ENCODE measurements around the gene BNC2.

The BNC2 gene

DNA sequence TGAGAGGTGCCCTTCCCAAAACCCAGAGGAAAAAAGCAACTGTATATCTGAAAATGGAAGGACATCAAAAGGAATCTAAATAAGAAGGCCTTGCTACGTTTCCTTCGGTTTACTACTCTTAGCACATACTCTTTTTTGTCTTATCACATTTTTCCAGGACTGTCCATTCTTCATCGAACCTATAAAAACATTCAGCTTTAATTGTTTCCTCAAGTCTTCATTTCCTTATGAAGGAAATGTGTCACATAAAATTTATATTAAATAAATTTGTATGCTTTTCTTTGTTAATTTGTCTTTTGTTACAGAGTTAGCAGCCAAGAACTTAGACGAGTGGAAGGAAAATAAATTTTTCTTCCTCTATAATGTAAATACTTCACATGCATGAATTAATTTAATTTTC is 255.0 kb downstream of the BNC2 start:
- H3K4me3 ChIP-seq (ENCODE audit: low read length) = no peak overlapping the region
- H3K27ac ChIP-seq (ENCODE audit: low read length) = no peak overlapping the region
- no peaks in the 10 kb centered on the region for H3K9me2 ChIP-seq (replicated peaks; ENCODE audit: insufficient read depth, low read length)
- H2AFZ ChIP-seq (ENCODE audit: low read length) = no peak overlapping the region
- H3K4me1 ChIP-seq (ENCODE audit: low read length) = no peaks in the 10 kb centered on the region
- no peaks in the 10 kb centered on the region for H3K79me2 ChIP-seq (ENCODE audit: low read length)
- no peak for DNase-seq
- H3F3A ChIP-seq (ENCODE audit: insufficient read depth, low read length) = no peaks in the 10 kb centered on the region
- TF ChIP-seq, protein P1, sequence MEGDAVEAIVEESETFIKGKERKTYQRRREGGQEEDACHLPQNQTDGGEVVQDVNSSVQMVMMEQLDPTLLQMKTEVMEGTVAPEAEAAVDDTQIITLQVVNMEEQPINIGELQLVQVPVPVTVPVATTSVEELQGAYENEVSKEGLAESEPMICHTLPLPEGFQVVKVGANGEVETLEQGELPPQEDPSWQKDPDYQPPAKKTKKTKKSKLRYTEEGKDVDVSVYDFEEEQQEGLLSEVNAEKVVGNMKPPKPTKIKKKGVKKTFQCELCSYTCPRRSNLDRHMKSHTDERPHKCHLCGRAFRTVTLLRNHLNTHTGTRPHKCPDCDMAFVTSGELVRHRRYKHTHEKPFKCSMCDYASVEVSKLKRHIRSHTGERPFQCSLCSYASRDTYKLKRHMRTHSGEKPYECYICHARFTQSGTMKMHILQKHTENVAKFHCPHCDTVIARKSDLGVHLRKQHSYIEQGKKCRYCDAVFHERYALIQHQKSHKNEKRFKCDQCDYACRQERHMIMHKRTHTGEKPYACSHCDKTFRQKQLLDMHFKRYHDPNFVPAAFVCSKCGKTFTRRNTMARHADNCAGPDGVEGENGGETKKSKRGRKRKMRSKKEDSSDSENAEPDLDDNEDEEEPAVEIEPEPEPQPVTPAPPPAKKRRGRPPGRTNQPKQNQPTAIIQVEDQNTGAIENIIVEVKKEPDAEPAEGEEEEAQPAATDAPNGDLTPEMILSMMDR (IDR thresholded peaks at IDR 0.05; ENCODE audit: low read length) = no peak
- TF ChIP-seq EZH2phosphoT487 (IDR thresholded peaks at IDR 0.05; ENCODE audit: low read length) (no peak), EZH2 (optimal IDR thresholded peaks at IDR 0.05; ENCODE audit: low read depth, low read length) (no peak)
- H3K36me3 ChIP-seq (replicated peaks; ENCODE audit: insufficient read depth, low read length) = no peaks in the 10 kb centered on the region
- H4K20me1 ChIP-seq (ENCODE audit: insufficient read depth, low read length) = no peaks in the 10 kb centered on the region
- H3K27me3 ChIP-seq (replicated peaks; ENCODE audit: insufficient read depth, low read length) = no peaks in the 10 kb centered on the region
- H3K9me3 ChIP-seq (replicated peaks; ENCODE audit: insufficient read depth, low read length) = no peaks in the 10 kb centered on the region
- no peak overlapping the region for H3K4me2 ChIP-seq (ENCODE audit: low read depth, low read length)
- no peak overlapping the region for H3K9ac ChIP-seq (ENCODE audit: low read length)

DNA sequence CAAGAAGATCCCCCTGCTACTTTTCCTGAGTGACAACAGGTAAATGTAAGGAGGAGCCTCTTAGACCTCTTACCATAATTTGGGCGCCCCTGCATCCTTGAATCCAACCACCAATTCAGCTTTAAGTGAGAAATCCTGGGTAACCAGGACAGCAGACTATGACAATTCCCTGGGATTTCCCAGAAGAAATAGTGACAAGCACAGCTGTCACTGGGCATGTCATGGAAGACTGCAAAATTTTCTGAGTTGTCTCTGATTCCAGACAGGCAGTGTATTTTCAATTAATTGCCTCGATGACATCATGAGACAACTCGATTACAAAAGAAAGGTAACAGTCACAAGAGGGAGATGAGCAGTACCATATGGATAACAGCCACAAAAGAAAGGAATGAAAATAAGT is 256.9 kb downstream of the BNC2 start:
- TF ChIP-seq EZH2phosphoT487 (IDR thresholded peaks at IDR 0.05; ENCODE audit: low read length) (no peak), EZH2 (optimal IDR thresholded peaks at IDR 0.05; ENCODE audit: low read depth, low read length) (no peak)
- TF ChIP-seq, protein P1 (IDR thresholded peaks at IDR 0.05; ENCODE audit: low read length) = no peak
- Histone ChIP-seq H2AFZ (ENCODE audit: low read length) (no peak overlapping the region), H3F3A (ENCODE audit: insufficient read depth, low read length) (no peaks in the 10 kb centered on the region), H3K4me3 (ENCODE audit: low read length) (no peak overlapping the region), H3K79me2 (ENCODE audit: low read length) (no peaks in the 10 kb centered on the region), H3K4me1 (ENCODE audit: low read length) (no peaks in the 10 kb centered on the region), H3K9me3 (replicated peaks; ENCODE audit: insufficient read depth, low read length) (no peaks in the 10 kb centered on the region), H3K27ac (ENCODE audit: low read length) (no peak overlapping the region), H3K36me3 (replicated peaks; ENCODE audit: insufficient read depth, low read length) (no peaks in the 10 kb centered on the region), H4K20me1 (ENCODE audit: insufficient read depth, low read length) (no peaks in the 10 kb centered on the region), H3K27me3 (replicated peaks; ENCODE audit: insufficient read depth, low read length) (no peaks in the 10 kb centered on the region), H3K9me2 (replicated peaks; ENCODE audit: insufficient read depth, low read length) (no peaks in the 10 kb centered on the region), H3K9ac (ENCODE audit: low read length) (no peak overlapping the region), H3K4me2 (ENCODE audit: low read depth, low read length) (no peak overlapping the region)
- DNase-seq = no peak

DNA sequence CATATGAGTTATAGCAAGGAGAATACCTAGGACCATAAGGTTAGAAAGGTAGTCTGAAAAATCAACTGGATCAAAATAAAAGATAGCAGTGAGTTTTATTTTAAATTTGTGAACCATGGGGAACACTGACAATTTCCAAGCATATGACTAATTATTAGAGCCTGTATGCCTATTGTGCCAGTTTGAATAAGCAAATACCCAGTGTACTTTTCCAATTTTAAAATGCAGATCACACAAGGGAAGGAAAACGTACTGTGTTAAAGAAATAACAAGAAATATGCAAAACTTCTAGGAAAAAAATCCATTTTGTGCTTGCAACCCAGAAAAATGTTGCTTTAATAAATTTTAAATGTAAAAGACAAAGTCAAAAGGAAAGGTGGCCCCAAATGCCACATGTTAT is 257.4 kb downstream of the BNC2 start:
- Histone ChIP-seq H3F3A (ENCODE audit: insufficient read depth, low read length) (no peaks in the 10 kb centered on the region), H3K9me2 (replicated peaks; ENCODE audit: insufficient read depth, low read length) (no peaks in the 10 kb centered on the region), H3K79me2 (ENCODE audit: low read length) (no peaks in the 10 kb centered on the region), H3K27me3 (replicated peaks; ENCODE audit: insufficient read depth, low read length) (no peaks in the 10 kb centered on the region), H3K9me3 (replicated peaks; ENCODE audit: insufficient read depth, low read length) (no peaks in the 10 kb centered on the region), H4K20me1 (ENCODE audit: insufficient read depth, low read length) (no peaks in the 10 kb centered on the region), H3K4me3 (ENCODE audit: low read length) (no peak overlapping the region), H3K4me2 (ENCODE audit: low read depth, low read length) (no peak overlapping the region), H3K4me1 (ENCODE audit: low read length) (no peaks in the 10 kb centered on the region), H3K27ac (ENCODE audit: low read length) (no peak overlapping the region), H2AFZ (ENCODE audit: low read length) (no peak overlapping the region), H3K9ac (ENCODE audit: low read length) (no peak overlapping the region), H3K36me3 (replicated peaks; ENCODE audit: insufficient read depth, low read length) (no peaks in the 10 kb centered on the region)
- no peak for TF ChIP-seq EZH2phosphoT487 (IDR thresholded peaks at IDR 0.05; ENCODE audit: low read length)
- TF ChIP-seq EZH2 (optimal IDR thresholded peaks at IDR 0.05; ENCODE audit: low read depth, low read length) = no peak
- TF ChIP-seq, protein P1 (IDR thresholded peaks at IDR 0.05; ENCODE audit: low read length) = no peak
- DNase-seq = no peak

Data from MM.1S (cell line).